ENCODE measurements around the gene SETDB1. TPM values are rescaled to one million over a fixed set of nuclear protein-coding genes. Genes with fewer than 3 reads are reported as not detected.

Gene SETDB1
- total RNA-seq, 1 donor from 2014 or later = 30.0 TPM

GRCh38 chr1:150902346-150902745 lies 23.8 kb upstream of the SETDB1 start:
- no peaks in the 10 kb centered on the region for H3K4me1 Mint-ChIP-seq (ENCODE audit: low read depth, unreplicated experiment)
- H3K4me3 ChIP-seq (ENCODE audit: insufficient read depth, low read depth, low read length) = no peak overlapping the region
- no peaks in the 10 kb centered on the region for H3K4me1 ChIP-seq (ENCODE audit: insufficient read depth, low read length)
- H3K27me3 ChIP-seq (ENCODE audit: insufficient read depth, low read length) = peaks cover 1% of the 10 kb centered on the region
- H3K36me3 ChIP-seq (ENCODE audit: insufficient read depth, low read length) = no peaks in the 10 kb centered on the region
- no peaks in the 10 kb centered on the region for H3K79me2 ChIP-seq (ENCODE audit: insufficient read depth, low read length)
- no peaks in the 10 kb centered on the region for H3K36me3 Mint-ChIP-seq (ENCODE audit: low read depth, unreplicated experiment)
- H3K4me2 ChIP-seq (ENCODE audit: low read length) = no peak overlapping the region
- no peak overlapping the region for H3K27ac Mint-ChIP-seq (ENCODE audit: unreplicated experiment)
- no peak for TF ChIP-seq EZH2 (IDR thresholded peaks at IDR 0.05; ENCODE audit: insufficient read depth, low read length)
- no peak overlapping the region for H3K9ac ChIP-seq (ENCODE audit: low read length)
- DNase-seq (ENCODE audit: low read depth) = no peak
- H3K27ac ChIP-seq (ENCODE audit: low read depth, low read length) = no peak overlapping the region
- no peak for FAIRE-seq
- H3K27me3 Mint-ChIP-seq (ENCODE audit: low read depth, unreplicated experiment) = no peaks in the 10 kb centered on the region
- no peaks in the 10 kb centered on the region for H4K20me1 ChIP-seq (ENCODE audit: insufficient read depth, low read length)
- H2AFZ ChIP-seq (ENCODE audit: low read depth, low read length) = no peak overlapping the region
- H3K4me3 Mint-ChIP-seq (ENCODE audit: unreplicated experiment) = no peak overlapping the region
- no peaks in the 10 kb centered on the region for H3K9me3 Mint-ChIP-seq (ENCODE audit: unreplicated experiment)
- no peaks in the 10 kb centered on the region for H3K9me3 ChIP-seq (ENCODE audit: insufficient read depth, low read depth, low read length)

GRCh38 chr1:150902751-150903150 lies 23.4 kb upstream of the SETDB1 start:
- H3K27ac ChIP-seq (ENCODE audit: low read depth, low read length) = no peak overlapping the region
- no peaks in the 10 kb centered on the region for H3K79me2 ChIP-seq (ENCODE audit: insufficient read depth, low read length)
- no peaks in the 10 kb centered on the region for H3K9me3 Mint-ChIP-seq (ENCODE audit: unreplicated experiment)
- no peaks in the 10 kb centered on the region for H3K36me3 ChIP-seq (ENCODE audit: insufficient read depth, low read length)
- no peaks in the 10 kb centered on the region for H3K4me1 ChIP-seq (ENCODE audit: insufficient read depth, low read length)
- FAIRE-seq (no peak), DNase-seq (ENCODE audit: low read depth) (no peak)
- H3K4me2 ChIP-seq (ENCODE audit: low read length) = no peak overlapping the region
- no peaks in the 10 kb centered on the region for H3K4me1 Mint-ChIP-seq (ENCODE audit: low read depth, unreplicated experiment)
- H2AFZ ChIP-seq (ENCODE audit: low read depth, low read length) = no peak overlapping the region
- no peak overlapping the region for H3K4me3 ChIP-seq (ENCODE audit: insufficient read depth, low read depth, low read length)
- no peak overlapping the region for H3K27ac Mint-ChIP-seq (ENCODE audit: unreplicated experiment)
- H3K27me3 Mint-ChIP-seq (ENCODE audit: low read depth, unreplicated experiment) = no peaks in the 10 kb centered on the region
- TF ChIP-seq EZH2 (IDR thresholded peaks at IDR 0.05; ENCODE audit: insufficient read depth, low read length) (no peak), CTCF (IDR thresholded peaks at IDR 0.05; ENCODE audit: insufficient read depth, low read depth, low read length) (no peak)
- H3K9ac ChIP-seq (ENCODE audit: low read length) = no peak overlapping the region
- H3K27me3 ChIP-seq (ENCODE audit: insufficient read depth, low read length) = no peaks in the 10 kb centered on the region
- no peaks in the 10 kb centered on the region for H3K36me3 Mint-ChIP-seq (ENCODE audit: low read depth, unreplicated experiment)
- no peaks in the 10 kb centered on the region for H4K20me1 ChIP-seq (ENCODE audit: insufficient read depth, low read length)
- H3K4me3 Mint-ChIP-seq (ENCODE audit: unreplicated experiment) = no peak overlapping the region
- no peaks in the 10 kb centered on the region for H3K9me3 ChIP-seq (ENCODE audit: insufficient read depth, low read depth, low read length)

GRCh38 chr1:150905301-150905700 lies 20.9 kb upstream of the SETDB1 start:
- TF ChIP-seq CTCF (IDR thresholded peaks at IDR 0.05; ENCODE audit: insufficient read depth, low read depth, low read length) = no peak
- no peak for TF ChIP-seq EZH2 (IDR thresholded peaks at IDR 0.05; ENCODE audit: insufficient read depth, low read length)
- Mint-ChIP-seq H3K4me1 (ENCODE audit: low read depth, unreplicated experiment) (no peaks in the 10 kb centered on the region), H3K27me3 (ENCODE audit: low read depth, unreplicated experiment) (no peaks in the 10 kb centered on the region), H3K36me3 (ENCODE audit: low read depth, unreplicated experiment) (no peaks in the 10 kb centered on the region), H3K27ac (ENCODE audit: unreplicated experiment) (no peak overlapping the region), H3K9me3 (ENCODE audit: unreplicated experiment) (no peaks in the 10 kb centered on the region), H3K4me3 (ENCODE audit: unreplicated experiment) (no peak overlapping the region)
- H3K4me3 ChIP-seq (ENCODE audit: insufficient read depth, low read depth, low read length) = no peak overlapping the region
- no peaks in the 10 kb centered on the region for H3K79me2 ChIP-seq (ENCODE audit: insufficient read depth, low read length)
- H4K20me1 ChIP-seq (ENCODE audit: insufficient read depth, low read length) = no peaks in the 10 kb centered on the region
- no peaks in the 10 kb centered on the region for H3K9me3 ChIP-seq (ENCODE audit: insufficient read depth, low read depth, low read length)
- no peak for FAIRE-seq
- no peaks in the 10 kb centered on the region for H3K27me3 ChIP-seq (ENCODE audit: insufficient read depth, low read length)
- H3K4me2 ChIP-seq (ENCODE audit: low read length) = no peak overlapping the region
- H3K36me3 ChIP-seq (ENCODE audit: insufficient read depth, low read length) = no peaks in the 10 kb centered on the region
- no peak overlapping the region for H2AFZ ChIP-seq (ENCODE audit: low read depth, low read length)
- H3K4me1 ChIP-seq (ENCODE audit: insufficient read depth, low read length) = no peaks in the 10 kb centered on the region
- no peak overlapping the region for H3K9ac ChIP-seq (ENCODE audit: low read length)
- H3K27ac ChIP-seq (ENCODE audit: low read depth, low read length) = no peak overlapping the region
- DNase-seq (ENCODE audit: low read depth) = no peak

Data from astrocyte (in vitro differentiated cells and primary cell).